GM19025 (cell line): ENCODE data around the gene TIMM22.
"Not testable (repeated sequence)": the region's sequence is repeated elsewhere in the genome, so short reads cannot be mapped to it uniquely, and the experiment has no call there.

ENCODE experiments used
- ATAC-seq: cut with Tn5 transposase; IDR thresholded peaks from one replicate; pipeline ENCODE4 v1.9.1; 2021; ENCODE audit warnings: mild to moderate bottlenecking, low read depth, moderate library complexity; ENCODE audit not compliant: unreplicated experiment

The TIMM22 gene

DNA sequence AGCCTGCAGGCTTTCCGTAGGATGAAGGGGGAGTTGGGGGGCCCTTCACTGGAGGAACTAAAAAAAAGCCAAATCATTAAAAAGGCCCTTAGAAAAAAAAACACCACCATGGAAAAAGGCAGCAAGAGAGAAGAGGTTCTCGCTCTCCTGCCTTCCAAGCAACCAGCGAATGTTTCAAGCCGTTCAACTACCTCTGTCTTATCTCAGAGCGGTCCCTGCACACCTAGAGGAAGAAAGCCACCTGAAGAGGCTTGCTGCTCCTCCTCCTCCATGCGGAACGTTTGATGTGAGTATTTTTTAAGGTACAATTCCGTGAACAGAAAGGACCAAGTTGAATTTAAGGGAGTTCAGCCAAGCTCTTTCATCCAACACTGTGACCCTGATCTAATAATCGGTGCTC lies 26.6 kb upstream of the TIMM22 start:
- no peak for ATAC-seq

DNA sequence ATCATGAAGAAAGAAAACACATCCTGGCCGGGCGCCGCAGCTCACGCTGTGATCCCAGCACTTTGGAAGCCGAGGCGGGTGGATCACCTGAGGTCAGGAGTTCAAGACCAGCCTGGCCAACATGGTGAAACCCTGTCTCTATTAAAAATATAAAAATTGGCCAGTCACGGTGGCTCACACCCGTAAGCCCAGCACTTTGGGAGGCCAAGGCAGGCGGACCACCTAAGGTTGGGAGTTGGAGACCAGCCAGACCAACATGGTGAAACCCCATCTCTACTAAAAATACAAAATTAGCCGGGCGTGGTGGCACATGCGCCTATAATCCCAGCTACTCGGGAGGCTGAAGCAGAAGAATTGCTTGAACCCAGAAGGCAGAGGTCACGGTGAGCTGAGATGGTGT lies 25.1 kb upstream of the TIMM22 start:
- ATAC-seq, result not testable (repeated sequence)

DNA sequence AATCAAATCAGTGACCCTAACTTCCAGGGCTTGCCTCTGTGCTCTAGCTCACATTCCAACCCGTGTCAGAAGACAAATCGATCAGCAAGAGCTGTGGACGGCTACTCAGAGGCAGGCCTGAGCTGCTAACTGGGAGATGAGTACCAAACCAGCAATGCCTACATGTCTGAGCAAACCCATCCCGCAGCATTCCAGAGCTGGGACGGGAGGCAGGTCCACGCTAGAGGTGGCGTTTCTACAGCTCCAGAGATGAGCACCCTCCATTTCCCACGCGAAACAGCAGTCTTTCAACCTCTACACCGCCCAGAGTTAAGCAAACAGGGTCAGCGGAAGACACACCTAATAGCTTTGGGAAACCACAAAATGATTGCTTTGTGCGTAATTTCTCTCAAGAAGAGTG lies 23.9 kb upstream of the TIMM22 start:
- ATAC-seq, result no peak

DNA sequence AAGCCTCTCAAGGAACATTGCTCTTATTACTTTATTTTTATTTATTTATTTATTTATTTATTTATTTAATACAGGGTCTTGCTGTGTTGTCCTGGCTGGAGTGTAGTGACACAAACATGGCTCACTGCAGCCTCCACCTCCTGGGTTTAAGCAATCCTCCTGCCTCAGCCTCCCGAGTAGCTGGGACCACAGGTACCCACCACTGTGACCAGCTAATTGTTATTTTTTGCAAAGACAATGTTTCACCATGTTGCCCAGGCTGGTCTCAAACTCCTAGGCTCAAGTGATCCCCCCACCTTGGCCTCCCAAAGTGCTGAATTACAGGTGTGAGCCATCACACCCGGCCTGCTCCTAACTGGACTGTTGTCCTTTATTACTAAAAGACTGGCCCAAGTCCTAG lies 22.2 kb upstream of the TIMM22 start:
- not testable (repeated sequence) for ATAC-seq

DNA sequence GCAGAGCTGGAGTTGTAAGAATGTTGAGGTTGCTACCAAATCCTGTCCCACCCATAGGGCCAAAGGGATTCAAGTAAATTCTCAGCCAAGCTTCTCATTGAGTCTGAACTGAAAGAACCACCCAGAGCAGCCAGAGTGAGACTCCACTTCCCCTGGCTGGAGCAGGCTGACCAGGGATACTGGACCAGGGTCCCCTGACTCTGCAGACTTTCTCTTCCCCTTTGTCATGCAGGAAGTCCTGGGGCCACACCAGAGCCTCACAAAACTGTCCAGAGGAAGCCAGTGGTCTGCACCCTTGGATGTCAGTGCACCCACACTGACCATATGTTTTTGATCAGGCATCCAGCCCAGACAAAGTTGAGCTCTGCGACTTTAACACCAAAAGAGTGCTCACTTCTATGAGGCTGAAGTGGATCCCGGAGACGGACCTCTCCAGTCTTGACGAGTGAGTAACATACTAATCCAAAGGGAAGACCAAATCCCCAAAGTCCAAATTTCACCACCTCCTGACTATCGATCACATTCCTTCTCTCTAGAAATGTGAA lies 21.5 kb upstream of the TIMM22 start:
- ATAC-seq, result no peak

DNA sequence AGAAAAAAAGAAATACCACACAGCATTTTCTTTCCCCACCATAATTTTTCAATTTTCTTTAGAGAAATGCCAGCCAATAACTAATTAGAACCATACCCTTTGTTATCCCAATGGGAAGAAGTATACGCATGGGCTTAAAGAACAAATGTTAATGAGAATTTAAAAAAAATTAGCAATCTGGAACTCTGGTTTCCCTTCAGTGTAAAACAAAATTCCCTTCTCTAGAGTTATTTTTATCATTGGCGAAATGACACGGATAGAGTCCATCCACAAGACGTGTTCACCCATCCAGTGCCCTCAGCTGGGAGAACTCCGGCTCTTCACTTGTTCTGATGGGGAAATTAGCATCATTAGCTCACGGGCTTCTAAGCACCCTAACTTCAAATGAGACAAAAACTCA lies 20.6 kb upstream of the TIMM22 start:
- ATAC-seq, result no peak

DNA sequence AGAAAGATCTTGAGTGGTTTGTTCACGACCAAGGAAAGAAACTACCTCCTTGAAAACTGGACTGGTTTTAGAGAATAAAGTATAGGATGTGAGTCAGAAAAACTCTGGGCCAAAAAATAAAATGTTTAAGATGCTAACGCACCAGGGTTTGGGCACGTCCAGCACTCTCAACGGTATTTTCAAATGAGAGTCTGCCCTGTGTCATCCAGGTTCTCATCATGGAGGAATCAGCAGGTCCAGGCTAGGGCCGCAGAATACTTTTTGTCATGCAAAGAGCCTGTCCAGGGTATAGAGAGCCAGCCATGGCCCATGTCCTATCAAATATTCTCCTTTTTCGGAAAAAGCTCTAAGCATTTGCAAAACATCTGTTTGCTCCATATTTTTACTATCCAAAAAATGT lies 19.8 kb upstream of the TIMM22 start:
- ATAC-seq, result no peak

DNA sequence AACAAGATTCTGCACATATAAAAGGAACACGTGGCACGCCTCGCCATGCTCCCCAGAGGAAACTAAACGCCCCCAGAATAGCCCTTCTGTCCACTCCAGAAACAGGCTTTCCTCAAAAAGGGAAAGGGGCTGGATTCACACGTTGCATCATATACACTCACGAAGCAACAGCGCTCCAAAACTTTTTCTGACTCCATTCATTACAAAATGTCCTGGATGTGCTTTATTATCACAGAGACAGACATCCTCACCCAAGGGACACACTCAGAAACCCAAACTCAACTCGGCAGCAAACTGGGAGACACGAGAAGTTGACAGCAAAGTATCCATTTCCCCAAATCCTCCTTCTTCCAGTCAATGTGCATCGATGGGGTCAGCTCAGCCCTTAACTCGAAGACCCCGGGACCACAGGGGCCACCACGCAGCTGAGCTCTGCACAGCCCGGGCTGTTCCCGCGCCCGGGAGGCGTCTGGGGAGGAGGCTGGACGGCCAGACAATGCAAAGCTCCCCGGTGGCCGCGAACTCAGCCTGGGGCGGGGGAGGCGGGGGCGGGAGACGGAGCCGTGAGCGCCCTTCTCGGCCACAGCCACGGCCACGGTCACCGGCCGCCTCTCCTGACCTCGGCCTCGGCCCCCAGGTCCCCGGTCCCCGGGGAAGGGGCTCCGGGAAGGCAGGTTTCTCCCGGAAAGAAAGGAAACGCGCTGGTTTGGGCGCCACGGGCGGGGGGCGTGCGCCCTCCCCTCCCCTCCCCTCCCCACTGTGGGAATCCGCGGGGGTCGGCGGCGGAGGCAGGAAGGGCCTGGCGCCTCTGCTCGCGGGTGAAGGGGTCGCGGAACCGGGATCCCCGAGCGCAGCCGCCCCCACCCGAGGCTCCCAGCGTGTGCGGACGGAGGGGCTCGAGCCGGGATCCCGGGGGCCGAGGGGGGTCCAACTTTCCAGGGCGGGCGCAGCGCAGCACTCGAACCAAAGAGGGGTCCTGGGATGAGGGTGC lies 18.5 kb upstream of the TIMM22 start:
- no peak for ATAC-seq

DNA sequence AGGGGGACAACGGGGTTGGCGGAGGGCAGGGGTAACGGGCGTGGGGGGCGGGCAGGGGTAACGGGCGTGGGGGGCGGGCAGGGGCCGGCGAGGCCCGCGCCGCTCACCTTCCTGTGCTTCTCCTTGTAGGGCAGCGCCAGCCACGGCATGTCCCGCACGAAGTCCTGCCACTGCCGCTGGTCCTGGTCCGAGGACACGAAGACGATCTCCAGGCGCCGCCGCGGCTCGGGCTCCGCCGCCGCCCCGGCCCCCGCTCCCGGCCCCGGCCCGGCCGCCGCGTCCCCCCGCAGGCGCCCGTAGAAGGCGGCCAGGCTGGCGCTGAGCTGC lies 17.8 kb upstream of the TIMM22 start:
- no peak for ATAC-seq

DNA sequence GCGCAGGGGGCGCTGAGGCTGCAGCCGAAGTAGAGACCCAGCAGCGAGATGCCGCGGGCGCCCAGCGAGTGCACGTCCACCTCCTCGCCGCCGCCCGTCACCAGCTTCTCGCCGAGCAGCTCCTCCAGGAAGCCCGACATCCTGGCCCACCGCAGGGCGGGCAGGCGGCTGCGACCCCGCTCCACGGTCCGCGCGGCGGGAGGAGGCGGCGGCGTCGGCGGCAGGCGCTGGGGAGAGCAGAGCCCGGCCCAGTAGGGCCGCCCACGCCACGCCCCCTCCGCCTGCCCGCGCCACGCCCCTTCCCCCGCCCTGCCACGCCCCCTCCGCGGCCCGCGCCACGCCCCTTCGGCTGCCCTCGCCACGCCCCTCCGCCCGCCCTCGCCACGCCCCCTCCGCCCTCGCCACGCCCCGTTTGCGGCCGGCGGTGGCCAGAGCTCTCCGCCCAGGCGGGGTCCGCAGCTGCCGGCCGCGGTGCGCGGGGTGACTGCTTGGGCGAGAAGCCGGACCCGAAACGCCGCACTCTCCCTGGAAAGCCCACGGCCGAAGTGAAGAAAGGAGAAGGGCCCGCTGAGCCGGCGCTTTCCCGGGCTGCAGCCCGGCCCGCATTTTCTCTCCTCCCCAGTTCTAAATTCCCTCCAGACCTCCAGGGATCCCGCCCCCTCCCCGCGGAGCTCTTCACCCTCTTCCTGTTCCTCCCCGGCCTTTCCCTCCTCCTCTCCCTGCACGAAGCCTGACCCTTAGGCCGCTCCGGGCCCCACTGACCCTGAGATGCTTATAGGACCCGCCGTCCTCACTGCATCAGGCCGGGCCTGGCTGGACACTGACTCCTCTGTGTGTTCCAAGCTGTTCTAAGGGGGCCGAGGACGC lies 17.2 kb upstream of the TIMM22 start, which contains the start of gene NXN:
TSS of gene NXN (minus strand) at position 238 of the 867 bp plus-strand sequence.
- ATAC-seq, result peak; percentile 77

DNA sequence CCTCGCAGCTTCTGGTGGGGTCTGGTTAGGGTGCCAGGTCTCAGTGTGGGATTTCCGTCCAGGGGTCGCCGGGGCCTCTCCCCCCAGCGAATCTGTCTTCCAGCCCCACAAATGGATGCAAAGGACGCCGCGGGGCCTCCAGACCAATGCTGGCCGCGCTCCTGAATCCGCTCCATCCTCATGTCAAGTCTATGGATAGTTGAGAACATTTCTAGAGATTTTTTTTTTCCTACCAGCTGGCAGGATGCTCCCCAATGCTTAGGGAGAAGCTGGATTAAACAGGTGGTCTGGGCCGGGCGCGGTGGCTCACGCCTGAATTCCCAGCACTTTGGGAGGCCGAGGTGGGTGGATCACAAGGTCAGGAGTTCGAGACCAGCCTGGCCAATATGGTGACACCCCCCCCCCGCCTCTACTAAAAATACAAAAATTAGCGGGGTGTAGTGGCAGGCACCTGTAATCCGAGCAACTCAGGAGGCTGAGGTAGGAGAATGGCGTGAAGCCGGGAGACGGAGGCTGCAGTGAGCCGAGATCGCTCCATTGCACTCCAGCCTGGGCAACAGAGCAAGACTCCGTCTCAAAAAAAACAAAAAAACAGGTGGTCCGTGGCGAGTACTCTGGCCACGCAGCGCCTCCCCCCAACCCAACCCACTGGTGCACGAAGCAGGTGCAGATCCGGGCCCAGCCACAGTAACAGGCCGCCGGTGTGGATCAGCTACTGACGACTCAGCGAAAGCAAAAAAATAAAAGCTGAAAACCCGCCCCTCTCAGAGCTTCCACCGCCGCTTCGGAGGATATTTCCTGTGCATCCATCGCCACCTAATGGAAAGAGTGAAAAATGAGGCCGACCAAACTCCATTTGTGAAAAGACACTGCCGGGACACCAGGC lies 16.3 kb upstream of the TIMM22 start:
- no peak for ATAC-seq

DNA sequence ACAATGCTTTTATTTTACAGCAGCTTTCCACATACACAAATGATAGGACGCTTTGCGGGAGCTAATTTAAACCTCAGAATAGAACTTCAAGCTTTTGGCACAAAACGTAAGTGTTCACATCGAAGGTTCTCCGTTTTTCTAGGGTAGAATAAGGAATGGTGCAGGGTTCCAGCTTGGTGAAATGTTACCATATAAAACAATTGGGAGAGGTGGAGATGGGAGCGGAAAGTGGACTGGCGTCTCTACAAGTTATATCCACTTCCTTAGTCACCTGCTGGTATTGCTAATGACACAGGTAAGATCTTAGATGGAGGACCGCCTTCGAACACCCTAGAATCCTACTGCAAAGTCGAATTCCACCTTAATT lies 15.7 kb upstream of the TIMM22 start:
- no peak for ATAC-seq

DNA sequence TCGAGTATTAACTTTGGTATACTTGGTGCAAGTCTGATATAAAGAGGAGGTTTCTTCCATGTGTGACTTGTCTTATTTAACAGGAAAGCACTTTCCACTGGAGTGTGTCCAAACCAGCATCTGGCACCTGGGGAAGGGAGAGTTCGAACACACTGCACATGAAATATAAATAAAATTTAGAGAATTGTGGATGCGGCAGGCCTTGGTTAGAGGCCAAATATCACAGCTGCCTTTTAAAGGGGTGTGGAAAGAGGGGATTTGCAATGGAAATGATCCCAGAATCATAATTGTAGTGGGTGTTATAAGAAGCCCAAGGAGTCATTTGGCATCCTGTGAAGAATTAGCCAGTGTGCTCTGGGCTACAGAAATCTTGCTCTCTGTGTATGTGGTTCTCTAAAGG lies 13.0 kb upstream of the TIMM22 start:
- ATAC-seq, result no peak

DNA sequence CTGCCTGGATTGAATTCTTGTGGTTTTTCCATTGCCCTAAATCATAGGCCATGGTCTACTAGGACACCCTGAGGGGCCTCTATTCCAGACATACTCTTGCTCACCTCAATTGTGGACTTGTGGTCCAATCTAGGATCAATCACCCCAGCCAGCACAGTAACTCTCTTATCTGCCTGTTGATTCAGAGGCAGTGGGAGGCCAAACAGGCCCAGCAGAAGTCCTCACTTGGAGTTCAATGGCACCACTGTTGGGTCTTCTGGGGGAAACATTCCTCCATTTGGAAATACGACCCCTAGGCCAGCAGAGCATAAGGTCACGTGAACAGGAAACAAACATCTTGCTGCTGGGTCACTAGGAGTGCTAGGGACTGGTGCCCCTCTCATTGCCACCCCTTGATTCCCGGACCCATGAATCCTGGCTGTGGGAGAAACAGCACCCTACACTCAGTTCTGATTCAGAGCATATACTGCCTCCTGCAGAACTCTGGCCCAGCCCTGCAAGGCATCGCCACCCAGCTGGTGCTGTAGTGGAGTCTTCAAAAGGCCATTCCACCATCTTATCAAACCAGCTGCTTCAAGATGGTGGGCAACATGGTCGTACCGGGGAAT lies 10.5 kb upstream of the TIMM22 start:
- no peak for ATAC-seq

DNA sequence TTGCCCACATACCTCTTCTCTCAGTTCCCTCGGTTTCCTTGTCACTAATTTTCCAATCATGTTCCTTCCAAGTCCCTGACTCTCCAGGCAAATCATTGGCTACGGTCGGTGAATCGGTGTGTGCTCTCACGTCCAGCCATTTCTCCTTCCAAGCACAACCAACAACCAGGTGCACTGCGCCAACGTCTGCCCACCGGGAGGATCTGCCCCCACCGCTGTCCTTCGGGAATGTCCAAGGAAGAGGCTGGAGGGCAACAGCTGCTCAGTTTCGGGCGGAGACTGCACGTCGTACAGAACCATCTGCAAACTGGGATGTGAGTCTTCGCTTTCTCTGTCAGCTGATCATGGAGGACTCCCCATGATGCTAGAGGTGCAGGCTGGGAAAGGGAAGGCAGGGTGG lies 9.0 kb upstream of the TIMM22 start:
- ATAC-seq, result no peak

DNA sequence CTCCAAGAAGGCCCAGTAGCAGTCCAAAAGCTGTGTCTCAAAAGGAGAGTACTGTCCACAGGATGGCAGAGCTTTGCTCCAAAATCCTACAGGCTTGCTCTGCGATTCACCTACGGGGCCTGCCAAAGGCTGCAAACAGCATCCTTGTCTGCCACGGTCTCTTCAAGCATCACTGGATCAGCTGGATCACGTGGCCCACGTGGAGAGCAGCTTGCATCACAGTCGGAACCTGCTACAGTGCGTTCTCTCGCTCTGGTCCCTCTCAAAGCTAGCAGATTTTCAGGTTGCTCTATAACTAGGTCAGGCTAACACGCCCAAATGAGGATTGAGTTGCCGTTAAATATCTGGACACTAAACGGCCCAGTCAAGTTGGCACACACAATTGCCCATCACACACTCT lies 8.4 kb upstream of the TIMM22 start:
- ATAC-seq, result no peak

DNA sequence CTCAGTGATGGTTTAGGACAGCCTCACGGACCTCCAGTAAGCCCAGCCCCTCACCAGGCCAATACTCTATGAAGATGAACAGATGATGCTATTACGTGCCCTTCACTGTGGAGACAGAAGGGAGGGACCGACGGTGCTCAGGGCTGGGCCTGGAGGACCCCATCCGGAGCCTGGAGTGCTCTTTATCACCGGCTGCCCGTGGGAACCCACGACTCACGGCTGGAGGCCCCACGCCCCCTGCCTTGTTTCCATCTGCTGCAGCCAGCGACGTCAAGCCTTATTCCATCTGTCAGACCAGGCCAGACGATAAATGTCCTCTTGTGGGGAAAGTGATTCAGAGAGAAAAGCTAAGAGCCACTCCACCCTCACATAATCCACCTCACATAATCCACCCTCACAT lies 4.0 kb upstream of the TIMM22 start:
- no peak for ATAC-seq

DNA sequence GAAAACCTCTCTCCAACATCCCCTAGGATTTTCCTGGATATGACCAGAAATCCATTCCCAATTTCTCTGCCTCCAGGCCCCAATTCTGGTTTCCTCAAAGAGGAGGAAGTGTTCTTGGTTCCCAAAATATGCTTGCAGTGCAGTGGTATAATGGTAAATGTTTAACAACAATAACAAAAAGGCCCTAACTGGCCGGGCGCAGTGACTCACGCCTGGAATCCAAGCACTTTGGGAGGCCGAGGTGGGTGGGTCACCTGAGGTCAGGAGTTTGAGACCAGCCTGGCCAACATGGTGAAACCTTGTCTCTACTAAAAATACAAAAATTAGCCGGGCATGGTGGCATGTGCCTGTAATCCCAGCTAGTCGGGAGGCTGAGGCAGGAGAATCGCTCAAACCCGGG lies 1.6 kb upstream of the TIMM22 start:
- ATAC-seq, result not testable (repeated sequence)

DNA sequence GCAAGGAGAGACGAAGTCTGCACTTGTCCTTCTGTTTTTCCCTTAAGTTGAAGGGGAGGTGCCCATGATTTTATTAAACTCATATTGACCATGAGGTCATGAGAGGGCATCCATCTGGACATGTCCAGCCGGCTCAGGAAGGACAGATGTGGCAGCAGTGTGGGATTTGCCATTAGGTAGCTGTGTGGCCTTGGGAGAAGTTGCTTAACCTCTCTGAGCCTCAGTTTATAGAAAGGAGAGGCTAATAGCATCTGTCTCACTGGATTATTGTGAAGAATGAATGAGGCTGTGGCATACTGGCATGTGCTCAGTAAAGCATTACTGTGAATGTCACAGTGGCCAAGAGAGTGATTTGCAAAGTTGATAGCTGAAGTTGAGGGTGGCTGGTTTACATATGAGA lies 1.2 kb downstream of the TIMM22 start:
- ATAC-seq, result no peak
